GM04504 (cell line): ENCODE results near the gene MAN1A1.
"Not testable (repeated sequence)": the region's sequence is repeated elsewhere in the genome, so short reads cannot be mapped to it uniquely, and the experiment has no call there.

Source experiments
- DNase-seq: peaks from one replicate; pipeline ENCODE4 v3.0.0-alpha.2; 2012; ENCODE audit warnings: low read depth

MAN1A1 gene

GRCh38 chr6:119171088-119171841 lies 178.3 kb downstream of the MAN1A1 start:
- DNase-seq = no peak

GRCh38 chr6:119170447-119171087 lies 179.0 kb downstream of the MAN1A1 start:
- DNase-seq = no peak

DNA sequence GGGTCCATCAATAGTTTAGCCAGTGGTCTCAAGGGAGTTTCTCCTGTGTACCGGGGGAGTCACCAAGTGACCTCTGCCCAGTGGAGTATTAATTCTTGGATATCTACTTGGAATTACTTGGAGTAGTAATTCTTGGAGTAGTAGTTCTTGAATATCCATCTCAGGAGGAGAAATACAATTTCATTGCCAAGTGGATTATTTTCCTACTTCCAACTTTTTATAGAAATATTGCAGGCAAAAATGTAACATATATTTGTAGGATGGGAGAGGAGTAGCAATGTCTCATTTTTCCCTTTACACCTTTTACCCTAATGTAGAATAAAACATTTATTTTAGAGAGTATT lies 179.5 kb downstream of the MAN1A1 start:
- DNase-seq = no peak

GRCh38 chr6:119169355-119169754 lies 180.2 kb downstream of the MAN1A1 start:
- DNase-seq = not testable (repeated sequence)

- DNase-seq = no peak
Measured at GRCh38 chr6:119166024-119166784, 183.4 kb downstream of the MAN1A1 start.

DNA sequence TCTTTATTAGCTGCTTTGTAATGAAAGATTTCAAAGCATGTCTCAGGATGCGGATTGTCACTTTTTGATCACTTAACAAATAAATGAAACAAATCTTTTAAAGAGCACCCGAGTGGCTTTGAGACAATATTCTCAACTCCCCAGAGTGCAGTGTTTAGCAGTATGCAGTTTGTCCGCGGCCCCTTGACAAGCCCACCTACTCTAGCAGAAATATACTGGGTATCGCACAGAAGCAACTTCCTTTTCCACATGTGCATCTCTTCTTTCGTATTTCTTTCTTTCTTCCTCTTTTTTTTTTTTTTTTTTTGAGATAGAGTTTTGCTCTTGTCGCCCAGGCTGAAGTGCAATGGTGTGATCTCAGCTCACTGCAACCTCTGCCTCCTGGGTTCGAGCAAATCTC lies 186.6 kb downstream of the MAN1A1 start:
- DNase-seq = no peak

- DNase-seq = no peak
Measured at GRCh38 chr6:119162134-119162775, 187.3 kb downstream of the MAN1A1 start.

GRCh38 chr6:119161438-119161837 lies 188.1 kb downstream of the MAN1A1 start:
- no peak for DNase-seq

DNA sequence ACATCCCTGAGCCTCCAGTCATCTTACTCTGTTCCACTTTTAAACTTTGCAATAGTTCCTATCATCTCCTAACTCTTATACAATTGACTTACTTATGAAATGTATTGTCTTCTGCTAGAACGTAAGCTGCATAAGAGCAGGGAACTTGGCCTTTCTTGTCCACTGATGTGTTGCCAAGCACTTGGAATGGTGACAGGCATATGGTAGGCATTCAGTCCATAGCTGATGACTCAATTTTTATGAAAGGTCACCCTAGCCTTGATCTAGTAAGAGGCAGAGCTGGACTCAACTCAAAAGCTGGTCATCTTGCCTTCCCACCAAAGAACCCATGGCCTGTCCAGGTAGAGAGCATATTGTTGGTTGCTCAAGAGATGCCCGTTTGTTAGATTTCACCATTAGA lies 188.7 kb downstream of the MAN1A1 start:
- no peak for DNase-seq

GRCh38 chr6:119158057-119158848 lies 191.3 kb downstream of the MAN1A1 start:
- peak; percentile 75 for DNase-seq

DNA sequence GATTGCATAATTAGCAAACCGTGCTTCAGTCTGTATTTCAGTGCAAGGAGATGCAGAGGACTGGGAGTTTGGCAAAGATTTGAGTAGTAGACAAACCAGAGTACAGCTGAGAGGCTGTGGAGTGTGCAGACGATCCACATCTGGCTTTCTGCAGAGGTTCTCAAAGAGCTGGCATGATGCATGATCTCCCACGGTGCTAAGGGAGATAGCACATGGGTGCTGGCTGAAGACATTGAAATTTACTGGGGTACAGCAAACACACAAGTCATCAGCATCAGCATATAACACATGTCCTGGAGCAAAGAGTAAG lies 192.1 kb downstream of the MAN1A1 start:
- no peak for DNase-seq

DNA sequence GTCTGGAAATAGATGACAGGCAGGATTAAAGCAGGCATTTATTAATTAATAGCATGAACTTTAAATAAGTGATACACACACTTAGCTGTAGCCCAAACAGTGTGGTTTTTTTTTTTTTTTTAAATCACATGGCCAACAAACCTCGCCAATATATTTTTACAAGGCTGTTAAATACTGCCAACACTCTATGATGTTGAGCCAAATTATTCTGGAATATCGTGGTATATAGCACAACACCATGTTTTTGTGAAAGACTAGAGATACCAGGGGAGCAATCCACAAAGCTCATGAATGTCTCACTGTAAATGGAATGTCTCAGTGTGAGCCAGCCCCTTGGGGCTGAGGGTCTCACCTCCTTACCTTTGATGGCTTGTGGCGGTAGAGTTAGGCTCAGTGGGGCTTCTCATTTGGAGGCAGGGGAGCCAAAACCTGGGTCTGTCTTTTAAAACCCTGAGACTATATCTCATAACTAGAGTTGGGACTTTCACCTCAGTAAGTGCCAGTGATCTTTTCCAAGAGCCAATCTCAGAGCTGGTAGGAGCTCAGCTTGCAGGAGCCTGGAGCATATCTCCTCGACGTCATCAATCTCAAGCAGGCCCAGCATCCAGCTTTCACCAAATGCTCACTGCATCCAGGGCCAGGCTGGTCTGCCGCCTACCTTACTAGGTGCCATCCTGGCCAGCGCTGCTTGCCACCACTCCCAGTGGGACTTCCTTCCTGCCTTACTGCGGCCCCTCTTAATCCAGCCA lies 192.6 kb downstream of the MAN1A1 start:
- DNase-seq = no peak

DNA sequence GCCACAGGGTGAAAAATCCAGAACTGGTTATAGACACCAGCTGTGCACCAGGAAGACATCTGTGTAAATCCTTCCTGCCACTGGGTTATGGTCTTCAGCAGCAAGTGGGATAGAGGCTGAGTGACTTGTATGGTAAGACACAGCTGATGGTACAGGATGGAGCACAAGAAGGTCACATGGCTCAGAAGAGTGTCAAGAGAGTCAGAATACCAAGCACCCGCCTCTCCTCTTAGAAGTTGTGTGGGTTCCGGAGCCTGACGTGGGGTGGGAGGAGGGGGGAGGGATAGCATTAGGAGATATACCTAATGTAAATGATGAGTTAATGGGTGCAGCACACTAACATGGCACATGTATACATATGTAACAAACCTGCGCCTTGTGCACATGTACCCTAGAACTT lies 193.5 kb downstream of the MAN1A1 start:
- not testable (repeated sequence) for DNase-seq

- DNase-seq = no peak
Measured at GRCh38 chr6:119152187-119152586, 197.4 kb downstream of the MAN1A1 start.

DNA sequence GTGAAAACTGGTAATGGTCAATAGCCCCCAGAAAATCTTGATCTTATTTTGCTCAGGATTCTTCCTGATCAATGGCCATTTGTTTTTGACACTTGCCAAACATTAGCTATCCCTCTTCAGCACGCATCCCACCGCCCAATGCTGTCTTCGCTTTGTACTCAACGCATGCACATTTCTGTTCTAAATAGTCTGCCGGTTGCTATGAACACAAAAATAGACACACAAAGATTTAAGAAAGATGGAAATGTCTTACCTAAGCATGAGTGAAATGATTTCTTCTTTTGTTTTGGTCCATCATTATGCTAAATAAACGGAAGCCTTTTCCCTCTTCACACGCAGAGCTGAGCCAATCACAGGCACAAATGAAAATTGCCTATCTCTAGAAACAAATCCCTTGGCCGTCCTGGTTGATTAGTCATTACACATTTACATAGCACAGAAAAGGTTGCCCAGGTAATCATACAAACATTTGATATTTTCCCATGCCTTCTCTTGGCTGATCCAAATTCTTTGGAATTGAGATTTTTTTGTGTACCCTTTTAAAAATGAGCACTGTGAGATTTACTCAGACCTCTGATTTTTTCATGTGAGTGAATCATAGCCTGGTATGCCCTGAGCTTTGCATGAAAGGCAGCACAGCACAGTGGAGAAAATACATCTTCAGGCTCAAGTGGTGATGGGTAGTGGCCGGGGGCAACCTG lies 200.6 kb downstream of the MAN1A1 start:
- DNase-seq = no peak

GRCh38 chr6:119148098-119148824 lies 201.3 kb downstream of the MAN1A1 start:
- peak; percentile 76 for DNase-seq

GRCh38 chr6:119147101-119148053 lies 202.2 kb downstream of the MAN1A1 start:
- peak; percentile 84 for DNase-seq

- DNase-seq = no peak
Measured at GRCh38 chr6:119145111-119145510, 204.4 kb downstream of the MAN1A1 start.

DNA sequence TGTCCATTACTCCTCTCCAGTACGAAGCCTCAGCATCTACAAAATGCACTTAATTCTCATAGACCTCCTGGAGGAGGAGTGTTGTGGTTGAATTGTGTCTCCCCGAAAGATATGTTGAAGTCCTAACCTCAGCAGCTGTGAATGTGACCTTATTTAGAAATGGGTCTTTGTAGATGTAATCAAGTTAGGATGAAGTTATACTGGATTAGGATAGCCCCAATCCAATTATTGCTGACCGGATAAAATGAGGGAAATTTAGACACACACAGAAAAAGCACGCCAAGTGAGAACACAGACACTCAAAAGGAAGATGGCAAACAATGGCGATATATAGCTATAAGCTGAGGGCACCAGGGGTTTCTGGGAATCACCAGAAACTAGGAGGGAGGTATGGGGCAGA lies 206.9 kb downstream of the MAN1A1 start:
- DNase-seq = no peak
